PC-9 (cell line): Measurements from ENCODE around the gene DENND10.

ENCODE experiments used
- EZH2 ChIP-seq: fragments of 200-600 bp; sonication (generic); IDR thresholded peaks from 2 replicates; pipeline ENCODE4 v1.8.0; 2017; ENCODE audit warnings: antibody characterized with exemption, low read depth
- TF ChIP-seq, protein P1 (sequence below): fragments of 200-600 bp; sonication (generic); conservative IDR thresholded peaks from 2 replicates; pipeline ENCODE4 v1.6.1; 2017; ENCODE audit warnings: mixed run types, antibody characterized with exemption, mild to moderate bottlenecking, moderate library complexity

DNA sequence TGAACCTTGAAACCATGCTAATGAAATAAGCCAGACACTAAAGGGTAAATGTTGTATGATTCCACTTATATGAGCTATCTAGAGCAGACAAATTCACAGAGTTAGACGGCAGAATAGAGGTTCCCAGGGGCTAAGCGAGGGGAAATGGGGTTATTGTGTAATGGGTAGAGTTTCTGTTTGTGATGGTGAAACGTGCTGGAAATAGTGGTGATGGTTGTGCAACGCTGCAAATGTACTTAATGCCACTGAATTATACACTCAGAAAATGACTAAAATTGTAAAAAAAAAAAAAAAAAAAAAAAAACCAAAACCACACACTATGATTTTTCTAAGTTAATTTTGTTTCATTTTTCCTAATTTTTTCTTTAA is 31.6 kb downstream of the DENND10 start:
- TF ChIP-seq, protein P1, sequence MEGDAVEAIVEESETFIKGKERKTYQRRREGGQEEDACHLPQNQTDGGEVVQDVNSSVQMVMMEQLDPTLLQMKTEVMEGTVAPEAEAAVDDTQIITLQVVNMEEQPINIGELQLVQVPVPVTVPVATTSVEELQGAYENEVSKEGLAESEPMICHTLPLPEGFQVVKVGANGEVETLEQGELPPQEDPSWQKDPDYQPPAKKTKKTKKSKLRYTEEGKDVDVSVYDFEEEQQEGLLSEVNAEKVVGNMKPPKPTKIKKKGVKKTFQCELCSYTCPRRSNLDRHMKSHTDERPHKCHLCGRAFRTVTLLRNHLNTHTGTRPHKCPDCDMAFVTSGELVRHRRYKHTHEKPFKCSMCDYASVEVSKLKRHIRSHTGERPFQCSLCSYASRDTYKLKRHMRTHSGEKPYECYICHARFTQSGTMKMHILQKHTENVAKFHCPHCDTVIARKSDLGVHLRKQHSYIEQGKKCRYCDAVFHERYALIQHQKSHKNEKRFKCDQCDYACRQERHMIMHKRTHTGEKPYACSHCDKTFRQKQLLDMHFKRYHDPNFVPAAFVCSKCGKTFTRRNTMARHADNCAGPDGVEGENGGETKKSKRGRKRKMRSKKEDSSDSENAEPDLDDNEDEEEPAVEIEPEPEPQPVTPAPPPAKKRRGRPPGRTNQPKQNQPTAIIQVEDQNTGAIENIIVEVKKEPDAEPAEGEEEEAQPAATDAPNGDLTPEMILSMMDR, result no peak
- TF ChIP-seq EZH2, result no peak
